Measurements from ENCODE around the gene LRBA.

- TF ChIP-seq RXRA (IDR thresholded peaks at IDR 0.05): no peak
- TF ChIP-seq JUND (IDR thresholded peaks at IDR 0.05): no peak
- no peak for TF ChIP-seq REST (IDR thresholded peaks at IDR 0.05)
- TF ChIP-seq CTCF (IDR thresholded peaks at IDR 0.05; ENCODE audit: low read depth, low read length, missing input control): no peak
- TF ChIP-seq RAD21 (IDR thresholded peaks at IDR 0.05): no peak
- TF ChIP-seq TAF1 (conservative IDR thresholded peaks at IDR 0.05): no peak
- no peak for TF ChIP-seq YY1 (IDR thresholded peaks at IDR 0.05)
- no peak for TF ChIP-seq SP1 (IDR thresholded peaks at IDR 0.05)
- TF ChIP-seq GABPA (IDR thresholded peaks at IDR 0.05 in 1 of 2, conservative IDR thresholded peaks at IDR 0.05 in 1 of 2): no peak
- no peak for TF ChIP-seq NR2F2 (IDR thresholded peaks at IDR 0.05)
- no peak for TF ChIP-seq ATF3 (IDR thresholded peaks at IDR 0.05)
- no peak for TF ChIP-seq EGR1 (IDR thresholded peaks at IDR 0.05; ENCODE audit: low read depth in 2 of 2)
- no peak for TF ChIP-seq MAX (IDR thresholded peaks at IDR 0.05)
- no peak for TF ChIP-seq ZBTB33 (IDR thresholded peaks at IDR 0.05)
These were observed 233.9 kb downstream of the LRBA start for GRCh38 chr4:150781191-150781590.

Measured in liver (tissue), 3 donors.